PC-3 (cell line): ENCODE data around the gene MROH8. TPM values are rescaled to one million over a fixed set of nuclear protein-coding genes. Genes with fewer than 3 reads are reported as not detected.

Source experiments
- ATAC-seq: fragments of 200-7000 bp; cut with Tn5 transposase; 2 replicates; pipeline ENCODE4 v1.9.1; 2020; ENCODE audit warnings: mild to moderate bottlenecking, moderate library complexity
- BruUV-seq: library from RNA; stranded (reverse); fragments of 400-500 nt; replicated peaks from 2 replicates; lab custom pipeline; 2021; lab: Mats Ljungman, UMichigan
- CTCF ChIA-PET: fragments of 300-600 bp; sonication (Branson Sonifier 250); formaldehyde crosslinking; loops from one replicate; lab custom pipeline; 2022; ENCODE audit warnings: antibody characterized with exemption; lab: Charles Lee
- POLR2A ChIA-PET: fragments of 300-600 bp; sonication (Branson Sonifier 250); formaldehyde crosslinking; loops from one replicate; lab custom pipeline; 2022; ENCODE audit warnings: antibody characterized with exemption; ENCODE audit not compliant: unreplicated experiment; lab: Charles Lee
- DNase-seq: peaks from one replicate; pipeline ENCODE4 v3.0.0-alpha.2; 2015
- H2AFZ ChIP-seq: fragments of 300-600 bp; sonication (generic); 2 replicates; pipeline ENCODE4 v1.6.0; 2016; ENCODE audit warnings: antibody characterized with exemption, low read length
- H3F3A ChIP-seq: fragments of 300-600 bp; sonication (generic); one replicate; pipeline ENCODE4 v1.6.0; 2017; ENCODE audit warnings: antibody characterized with exemption, low read length, control low read depth, mild to moderate bottlenecking; ENCODE audit not compliant: unreplicated experiment
- H3K27ac ChIP-seq: fragments of 300-600 bp; sonication (generic); 2 replicates; pipeline ENCODE4 v1.5.1; 2016; ENCODE audit warnings: mild to moderate bottlenecking, low read length
- H3K27me3 ChIP-seq: fragments of 300-600 bp; sonication (generic); 2 replicates; pipeline ENCODE4 v1.6.1; 2016; ENCODE audit warnings: low read length, mixed read lengths
- H3K36me3 ChIP-seq: fragments of 300-600 bp; sonication (generic); 2 replicates; pipeline ENCODE4 v1.6.1; 2016; ENCODE audit warnings: low read depth, mixed run types, low read length, mixed read lengths
- H3K4me1 ChIP-seq: fragments of 300-600 bp; sonication (generic); 2 replicates; pipeline ENCODE4 v1.5.1; 2016; ENCODE audit warnings: low read length; ENCODE audit not compliant: insufficient read depth
- H3K4me2 ChIP-seq: fragments of 300-600 bp; sonication (generic); 2 replicates; pipeline ENCODE4 v1.6.0; 2016; ENCODE audit warnings: low read length
- H3K4me3 ChIP-seq: fragments of 300-600 bp; sonication (generic); 2 replicates; pipeline ENCODE4 v1.5.1; 2016; ENCODE audit warnings: mild to moderate bottlenecking, low read length, mixed read lengths
- H3K79me2 ChIP-seq: fragments of 300-600 bp; sonication (generic); 2 replicates; pipeline ENCODE4 v1.6.1; 2017; ENCODE audit warnings: low read length, mixed read lengths
- H3K9ac ChIP-seq: fragments of 300-600 bp; sonication (generic); 2 replicates; pipeline ENCODE4 v1.6.0; 2016; ENCODE audit warnings: mild to moderate bottlenecking, low read length
- H3K9me2 ChIP-seq: fragments of 300-600 bp; sonication (generic); replicated peaks from 2 replicates; pipeline ENCODE4 v1.6.1; 2016; ENCODE audit warnings: mixed run types, low read length, mixed read lengths
- H3K9me3 ChIP-seq: fragments of 300-600 bp; sonication (generic); 2 replicates; pipeline ENCODE4 v1.6.1; 2016; ENCODE audit warnings: low read length, mixed read lengths
- H4K20me1 ChIP-seq: fragments of 300-600 bp; sonication (generic); 2 replicates; pipeline ENCODE4 v1.6.1; 2016; ENCODE audit warnings: low read length, mixed read lengths
- CTCF ChIP-seq: fragments of 300-600 bp; sonication (generic); conservative IDR thresholded peaks from 2 replicates; pipeline ENCODE4 v1.5.1; 2017; ENCODE audit warnings: antibody characterized with exemption, low read depth, mild to moderate bottlenecking, low read length
- EZH2 ChIP-seq: fragments of 300-600 bp; sonication (generic); IDR thresholded peaks from one replicate; pipeline ENCODE4 v1.6.1; 2017; ENCODE audit warnings: antibody characterized with exemption, mild to moderate bottlenecking, low read length; ENCODE audit not compliant: unreplicated experiment
- EZH2phosphoT487 ChIP-seq: fragments of 300-600 bp; sonication (generic); IDR thresholded peaks from 2 replicates; pipeline ENCODE4 v1.6.1; 2018; ENCODE audit warnings: mild to moderate bottlenecking, antibody characterized with exemption, low read length, borderline replicate concordance
- intact Hi-C: fragments of 100-400 bp; cut with micrococcal nuclease; formaldehyde crosslinking; loops from 2 replicates; pipeline ENCODE4 v1.9.0; 2023
- total RNA-seq: library from RNA; depleted of rRNA; stranded (reverse); fragments of >200 nt; gene quantifications from 2 replicates; pipeline ENCODE4 v1.2.3, GENCODE V29; 2014

MROH8 gene
- total RNA-seq, 1 experiment from 2014 or later: 0.98 TPM

GRCh38 chr20:37198932-37199660 is 19.7 kb upstream of the MROH8 start:
- no peak overlapping the region for H3K9ac ChIP-seq
- no peaks in the 10 kb centered on the region for H3K9me2 ChIP-seq
- peaks cover 16% of the 10 kb centered on the region for H3K4me1 ChIP-seq
- ChIA-PET POLR2A (no interaction called here), CTCF (interaction anchor here (0.5 kb wide), 1 partner anchor 63 kb away, joined by 3 read pairs; no protein-coding TSS in a partner anchor)
- peaks cover 31% of the 10 kb centered on the region for H4K20me1 ChIP-seq
- peaks cover 66% of the 10 kb centered on the region for H3K79me2 ChIP-seq
- H3K4me3 ChIP-seq: no peak overlapping the region
- DNase-seq: no peak
- no peak overlapping the region for H3K27ac ChIP-seq
- no peak overlapping the region for H3K4me2 ChIP-seq
- H3F3A ChIP-seq: peaks cover 9% of the 10 kb centered on the region
- H3K27me3 ChIP-seq: no peaks in the 10 kb centered on the region
- no TSS peak for BruUV-seq
- intact Hi-C loops: loop anchor here (5.0 kb wide), 1 partner anchor 68 kb away; no protein-coding TSS in a partner anchor
- H3K9me3 ChIP-seq: no peaks in the 10 kb centered on the region
- TF ChIP-seq CTCF (no peak), EZH2phosphoT487 (no peak), EZH2 (no peak)
- H2AFZ ChIP-seq: no peak overlapping the region
- ATAC-seq: no peak
- H3K36me3 ChIP-seq: peaks cover 63% of the 10 kb centered on the region

GRCh38 chr20:37194621-37195417 is 15.5 kb upstream of the MROH8 start:
- no TSS peak for BruUV-seq
- TF ChIP-seq EZH2phosphoT487 (no peak), EZH2 (no peak), CTCF (no peak)
- Histone ChIP-seq H4K20me1 (peaks cover 50% of the 10 kb centered on the region), H3K4me3 (no peak overlapping the region), H3K9ac (no peak overlapping the region), H3K36me3 (peaks cover 45% of the 10 kb centered on the region), H3F3A (no peaks in the 10 kb centered on the region), H3K9me2 (no peaks in the 10 kb centered on the region), H3K27ac (no peak overlapping the region), H2AFZ (no peak overlapping the region), H3K79me2 (peaks cover 88% of the 10 kb centered on the region), H3K9me3 (no peaks in the 10 kb centered on the region), H3K27me3 (no peaks in the 10 kb centered on the region), H3K4me1 (peaks cover 5% of the 10 kb centered on the region), H3K4me2 (no peak overlapping the region)
- ATAC-seq: no peak
- intact Hi-C loops: loop anchor here (1.0 to 5.0 kb wide), 3 partner anchors 72 to 339 kb away; no protein-coding TSS in a partner anchor
- CTCF ChIA-PET: interaction anchor here (0.5 to 0.7 kb wide), 2 partner anchors 51 to 116 kb away, joined by 3 to 12 read pairs; no protein-coding TSS in a partner anchor
- no peak for DNase-seq
- POLR2A ChIA-PET: no interaction called here
